GM23248 (cell line): ENCODE measurements around the gene NRP1.

Experiments used
- EZH2 ChIP-seq: fragments of 200-600 bp; sonication (generic); IDR thresholded peaks from 2 replicates; pipeline ENCODE4 v1.6.1; 2018; ENCODE audit warnings: antibody characterized with exemption, mild to moderate bottlenecking; ENCODE audit not compliant: insufficient read depth, poor library complexity, severe bottlenecking
- EZH2phosphoT487 ChIP-seq: fragments of 200-600 bp; sonication (generic); IDR thresholded peaks from 2 replicates; pipeline ENCODE4 v1.6.1; 2018; ENCODE audit warnings: antibody characterized with exemption, moderate library complexity, mild to moderate bottlenecking, low read depth; ENCODE audit not compliant: insufficient read depth

DNA sequence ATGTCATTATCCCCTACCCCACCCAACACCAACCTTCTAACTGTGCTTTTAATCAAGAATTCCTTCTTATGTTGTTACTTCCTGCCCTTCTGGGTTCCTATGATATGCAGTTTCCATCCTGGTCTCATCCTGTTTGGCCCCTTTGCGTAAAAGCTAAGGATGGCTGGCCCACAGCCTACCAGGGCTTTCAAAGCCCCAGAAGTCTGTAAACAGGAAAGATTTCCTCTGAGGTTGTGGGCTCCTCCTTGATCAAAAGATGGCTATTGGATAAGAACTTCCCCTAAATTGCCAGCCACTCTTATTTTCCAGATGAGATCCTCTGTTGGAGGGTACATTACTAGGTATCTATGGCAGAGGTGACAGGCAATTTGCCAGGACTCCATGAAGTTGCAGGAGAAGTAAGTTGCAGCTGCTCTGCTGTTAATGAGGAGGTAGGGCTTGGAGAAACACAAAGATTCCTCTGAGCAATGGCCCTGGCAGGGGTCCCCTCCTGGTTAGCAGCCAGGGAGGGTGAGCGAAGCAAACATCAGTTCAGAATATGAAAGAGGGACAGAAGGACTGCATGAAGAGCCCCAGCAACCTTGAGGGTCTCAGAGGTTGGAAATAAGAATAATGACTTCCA is 32.1 kb downstream of the NRP1 start:
- TF ChIP-seq EZH2phosphoT487: no peak
- TF ChIP-seq EZH2: no peak
